MM.1S (cell line): ENCODE measurements around the gene TMEM131.

Experiments used
- CTCF ChIP-seq: fragments of 300-600 bp; sonication (generic); IDR thresholded peaks from 2 replicates; pipeline ENCODE4 v1.5.1; 2016; ENCODE audit warnings: antibody characterized with exemption, low read length, mixed read lengths
- EZH2 ChIP-seq: fragments of 300-600 bp; sonication (generic); optimal IDR thresholded peaks from 2 replicates; pipeline ENCODE3; 2017; ENCODE audit warnings: low read depth, mild to moderate bottlenecking, antibody characterized with exemption, low read length, mixed read lengths

- no peak for TF ChIP-seq CTCF
- TF ChIP-seq EZH2: no peak
Observed at GRCh38 chr2:97764559-97765263, 231.0 kb downstream of the TMEM131 start.
